C4-2B (cell line): ENCODE results near the gene WFS1.

Source experiments
- H3K27ac ChIP-seq: fragments of 450-650 bp; 2 replicates; pipeline ENCODE4 v1.5.1; 2017
- ZFX ChIP-seq: fragments of 450-650 bp; IDR thresholded peaks from 2 replicates; pipeline ENCODE4 v1.6.1; 2017
- TF ChIP-seq, protein P1 (sequence below): fragments of 450-650 bp; conservative IDR thresholded peaks from 2 replicates; pipeline ENCODE4 v1.5.1; 2017; ENCODE audit warnings: mild to moderate bottlenecking

Gene WFS1

GRCh38 chr4:6246170-6246634, 23.4 kb upstream of the WFS1 start:
- H3K27ac ChIP-seq = no peak overlapping the region
- no peak for TF ChIP-seq ZFX
- TF ChIP-seq, protein P1, sequence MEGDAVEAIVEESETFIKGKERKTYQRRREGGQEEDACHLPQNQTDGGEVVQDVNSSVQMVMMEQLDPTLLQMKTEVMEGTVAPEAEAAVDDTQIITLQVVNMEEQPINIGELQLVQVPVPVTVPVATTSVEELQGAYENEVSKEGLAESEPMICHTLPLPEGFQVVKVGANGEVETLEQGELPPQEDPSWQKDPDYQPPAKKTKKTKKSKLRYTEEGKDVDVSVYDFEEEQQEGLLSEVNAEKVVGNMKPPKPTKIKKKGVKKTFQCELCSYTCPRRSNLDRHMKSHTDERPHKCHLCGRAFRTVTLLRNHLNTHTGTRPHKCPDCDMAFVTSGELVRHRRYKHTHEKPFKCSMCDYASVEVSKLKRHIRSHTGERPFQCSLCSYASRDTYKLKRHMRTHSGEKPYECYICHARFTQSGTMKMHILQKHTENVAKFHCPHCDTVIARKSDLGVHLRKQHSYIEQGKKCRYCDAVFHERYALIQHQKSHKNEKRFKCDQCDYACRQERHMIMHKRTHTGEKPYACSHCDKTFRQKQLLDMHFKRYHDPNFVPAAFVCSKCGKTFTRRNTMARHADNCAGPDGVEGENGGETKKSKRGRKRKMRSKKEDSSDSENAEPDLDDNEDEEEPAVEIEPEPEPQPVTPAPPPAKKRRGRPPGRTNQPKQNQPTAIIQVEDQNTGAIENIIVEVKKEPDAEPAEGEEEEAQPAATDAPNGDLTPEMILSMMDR = no peak

DNA sequence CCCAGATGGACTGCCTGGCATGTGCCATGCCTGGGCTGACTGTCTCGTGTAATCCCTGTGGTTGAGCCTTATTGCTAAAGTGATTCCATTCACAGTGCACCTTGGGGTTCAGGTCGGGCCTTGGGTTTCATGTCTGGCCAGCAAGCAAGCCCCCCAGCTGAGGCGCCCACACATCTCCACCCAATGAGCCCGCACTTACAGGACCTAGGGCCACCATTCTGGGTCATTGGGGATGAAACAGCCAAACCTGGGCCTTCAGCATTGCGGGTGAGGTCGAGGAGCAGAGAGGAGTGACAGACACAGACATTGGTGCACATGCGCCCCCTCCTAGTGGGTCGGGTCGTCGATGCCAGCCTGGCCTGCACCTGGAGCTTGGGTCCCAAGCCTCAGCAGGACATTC, 21.3 kb upstream of the WFS1 start:
- TF ChIP-seq, protein P1 = no peak
- no peak for TF ChIP-seq ZFX
- H3K27ac ChIP-seq = no peak overlapping the region

GRCh38 chr4:6250235-6250983, 19.2 kb upstream of the WFS1 start:
- H3K27ac ChIP-seq = no peak overlapping the region
- no peak for TF ChIP-seq ZFX
- TF ChIP-seq, protein P1 = peak; percentile 80

GRCh38 chr4:6250984-6251295, 18.7 kb upstream of the WFS1 start:
- H3K27ac ChIP-seq = no peak overlapping the region
- TF ChIP-seq ZFX = no peak
- TF ChIP-seq, protein P1 = peak; percentile 45; the same call in 1 of the 2 replicates

- no peak overlapping the region for H3K27ac ChIP-seq
- no peak for TF ChIP-seq ZFX
- TF ChIP-seq, protein P1 = no peak
Observed at GRCh38 chr4:6251365-6251764, 18.3 kb upstream of the WFS1 start.

GRCh38 chr4:6252051-6252450, 17.6 kb upstream of the WFS1 start:
- H3K27ac ChIP-seq = no peak overlapping the region
- no peak for TF ChIP-seq ZFX
- TF ChIP-seq, protein P1 = no peak

- no peak overlapping the region for H3K27ac ChIP-seq
- no peak for TF ChIP-seq ZFX
- TF ChIP-seq, protein P1 = no peak
Observed at GRCh38 chr4:6253111-6253510, 16.5 kb upstream of the WFS1 start.
